ENCODE results near the gene ZNF398. TPM values are rescaled to one million over a fixed set of nuclear protein-coding genes. Genes with fewer than 3 reads are reported as not detected.

ZNF398 gene
- total RNA-seq, 2 experiments from 2014 or later = 15.0 to 15.6 TPM

DNA sequence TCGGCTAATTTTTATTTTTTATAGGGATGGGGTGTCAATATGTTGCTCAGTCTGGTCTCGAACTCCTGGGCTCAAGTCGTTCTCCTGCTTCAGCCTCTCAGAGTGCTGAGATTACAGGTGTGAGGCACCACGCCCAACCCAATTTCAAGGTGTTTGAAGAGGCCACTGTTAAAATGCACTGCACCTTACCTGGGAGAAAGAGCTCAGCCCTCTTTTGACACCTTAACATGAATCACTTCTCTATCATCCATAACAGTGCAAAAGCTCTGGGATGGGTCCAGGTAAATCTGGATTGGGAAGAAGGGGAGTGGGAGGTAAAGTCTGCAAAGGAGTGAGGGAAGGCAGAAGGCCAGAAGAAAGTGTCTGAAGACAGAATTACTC is 47.5 kb downstream of the ZNF398 start:
- H3K36me3 Mint-ChIP-seq = peaks cover 10% of the 10 kb centered on the region

GRCh38 chr7:149195180-149196150 is 48.2 kb downstream of the ZNF398 start, which contains the start of gene ZNF282:
ZNF282 (plus strand) TSS chr7:149195546; CDS start chr7:149195590, 44 bp downstream.
- POLR2A ChIA-PET = interaction anchor here (0.7 to 3.4 kb wide), 10 partner anchors 12 to 265 kb away, joined by 3 to 17 read pairs (median 5); partner anchors contain the start of genes ZNF398, ZNF425, ZNF777 and ZNF783
- peaks cover 28% of the 10 kb centered on the region for H3K4me1 Mint-ChIP-seq

More for the DNA sequence above, 47.5 kb downstream of the ZNF398 start:
- Mint-ChIP-seq H3K9me3 (no peaks in the 10 kb centered on the region), H3K4me1 (peaks cover 29% of the 10 kb centered on the region), H3K4me3 (peak overlapping the region; percentile 85), H3K27me3 (peaks cover 13% of the 10 kb centered on the region), H3K27ac (peak overlapping the region; percentile 34)
- POLR2A ChIA-PET = interaction anchor here (0.7 to 3.4 kb wide), 5 partner anchors 11 to 69 kb away, joined by 3 to 17 read pairs (median 9); partner anchors contain the start of genes ZNF398, ZNF425 and ZNF783
- no peak for ATAC-seq (ENCODE audit: low read depth)
- DNase-seq = no peak

GRCh38 chr7:149196151-149196704 is 49.0 kb downstream of the ZNF398 start:
- DNase-seq (no peak), ATAC-seq (ENCODE audit: low read depth) (peak; percentile 5)
- Mint-ChIP-seq H3K4me1 (peaks cover 28% of the 10 kb centered on the region), H3K4me3 (peak overlapping the region; percentile 90), H3K27ac (peak overlapping the region; percentile 88), H3K36me3 (peaks cover 20% of the 10 kb centered on the region), H3K9me3 (no peaks in the 10 kb centered on the region), H3K27me3 (peaks cover 9% of the 10 kb centered on the region)
- POLR2A ChIA-PET = interaction anchor here (1.1 to 3.4 kb wide), 8 partner anchors 17 to 264 kb away, joined by 3 to 17 read pairs (median 6); partner anchors contain the start of genes ZNF398, ZNF425, ZNF777 and ZNF783

More at GRCh38 chr7:149195180-149196150, 48.2 kb downstream of the ZNF398 start, which contains the start of gene ZNF282:
- ATAC-seq (ENCODE audit: low read depth) = peak; percentile 89
- peaks cover 14% of the 10 kb centered on the region for H3K36me3 Mint-ChIP-seq
- H3K27me3 Mint-ChIP-seq = peaks cover 9% of the 10 kb centered on the region
- DNase-seq = peak; percentile 81
- H3K4me3 Mint-ChIP-seq = peak within 1 kb of the TSS; percentile 90
- H3K27ac Mint-ChIP-seq = peak within 1 kb of the TSS; percentile 88
- no peaks in the 10 kb centered on the region for H3K9me3 Mint-ChIP-seq

GRCh38 chr7:149196705-149197171 is 49.5 kb downstream of the ZNF398 start:
- Mint-ChIP-seq H3K4me1 (peaks cover 26% of the 10 kb centered on the region), H3K36me3 (peaks cover 22% of the 10 kb centered on the region), H3K4me3 (peak overlapping the region; percentile 90), H3K9me3 (no peaks in the 10 kb centered on the region), H3K27me3 (peaks cover 8% of the 10 kb centered on the region), H3K27ac (peak overlapping the region; percentile 88)
- POLR2A ChIA-PET = interaction anchor here (1.1 to 3.4 kb wide), 4 partner anchors 50 to 71 kb away, joined by 4 to 17 read pairs (median 9); partner anchors contain the start of genes ZNF398 and ZNF425
- DNase-seq = peak; percentile 37
- no peak for ATAC-seq (ENCODE audit: low read depth)

DNA sequence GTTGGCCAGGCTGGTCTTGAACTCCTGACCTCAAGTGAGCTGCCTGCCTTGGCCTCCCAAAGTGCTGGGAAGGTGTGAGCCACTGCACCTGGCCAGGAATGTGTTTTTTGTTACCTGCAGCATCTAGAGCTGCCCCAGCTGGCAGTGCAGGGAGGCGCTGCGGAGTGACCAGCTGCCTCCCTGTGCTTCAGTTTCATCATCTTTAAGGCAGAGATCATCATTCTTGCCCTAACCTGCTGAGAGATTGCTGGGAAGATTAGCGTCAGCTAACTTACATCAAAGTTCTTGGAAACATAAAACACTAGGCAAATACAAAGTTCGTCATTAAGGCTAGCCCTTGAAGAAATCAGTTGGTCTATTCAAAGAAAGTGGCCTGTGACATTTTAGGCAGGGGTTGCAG is 50.4 kb downstream of the ZNF398 start:
- no peaks in the 10 kb centered on the region for H3K9me3 Mint-ChIP-seq
- peak overlapping the region; percentile 90 for H3K4me3 Mint-ChIP-seq
- no peak for DNase-seq
- peaks cover 4% of the 10 kb centered on the region for H3K27me3 Mint-ChIP-seq
- peaks cover 24% of the 10 kb centered on the region for H3K36me3 Mint-ChIP-seq
- POLR2A ChIA-PET = interaction anchor here (3.4 kb wide), 1 partner anchor 50 kb away, joined by 17 read pairs; the partner anchor contains the start of gene ZNF398
- peak overlapping the region; percentile 5 for H3K27ac Mint-ChIP-seq
- ATAC-seq (ENCODE audit: low read depth) = no peak
- H3K4me1 Mint-ChIP-seq = peaks cover 26% of the 10 kb centered on the region

DNA sequence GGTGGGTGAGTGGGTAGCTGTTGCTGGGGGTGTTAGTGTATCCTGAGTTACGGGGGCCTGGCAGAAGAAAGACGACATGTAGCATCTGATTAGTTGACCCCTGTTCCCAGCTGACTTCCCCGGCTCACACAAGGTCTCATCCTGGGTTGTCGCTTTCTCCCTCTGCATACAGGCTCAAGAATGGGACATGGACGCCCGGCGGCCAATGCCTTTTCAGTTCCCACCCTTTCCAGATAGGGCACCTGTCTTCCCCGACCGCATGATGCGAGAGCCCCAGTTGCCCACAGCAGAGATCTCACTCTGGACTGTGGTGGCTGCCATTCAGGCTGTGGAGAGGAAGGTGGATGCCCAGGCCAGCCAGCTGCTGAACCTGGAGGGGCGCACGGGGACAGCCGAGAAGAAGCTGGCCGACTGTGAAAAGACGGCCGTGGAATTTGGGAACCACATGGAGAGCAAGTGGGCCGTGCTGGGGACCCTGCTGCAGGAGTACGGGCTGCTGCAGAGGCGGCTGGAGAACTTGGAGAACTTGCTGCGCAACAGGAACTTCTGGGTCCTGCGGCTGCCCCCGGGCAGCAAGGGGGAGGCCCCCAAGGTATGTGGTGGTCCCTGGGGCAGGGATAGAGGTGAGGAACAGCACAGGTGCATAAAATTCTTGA is 51.0 kb downstream of the ZNF398 start:
- no peaks in the 10 kb centered on the region for H3K9me3 Mint-ChIP-seq
- ATAC-seq (ENCODE audit: low read depth) (no peak), DNase-seq (no peak)
- POLR2A ChIA-PET = no interaction called here
- peaks cover 28% of the 10 kb centered on the region for H3K4me1 Mint-ChIP-seq
- peaks cover 4% of the 10 kb centered on the region for H3K27me3 Mint-ChIP-seq
- H3K36me3 Mint-ChIP-seq = peaks cover 24% of the 10 kb centered on the region
- H3K27ac Mint-ChIP-seq = peak overlapping the region; percentile 5
- H3K4me3 Mint-ChIP-seq = no peak overlapping the region

GRCh38 chr7:149199234-149199995 is 52.2 kb downstream of the ZNF398 start:
- H3K9me3 Mint-ChIP-seq = no peaks in the 10 kb centered on the region
- H3K27me3 Mint-ChIP-seq = no peaks in the 10 kb centered on the region
- ATAC-seq (ENCODE audit: low read depth) (no peak), DNase-seq (no peak)
- peaks cover 33% of the 10 kb centered on the region for H3K36me3 Mint-ChIP-seq
- H3K4me1 Mint-ChIP-seq = peaks cover 29% of the 10 kb centered on the region
- no peak overlapping the region for H3K4me3 Mint-ChIP-seq
- POLR2A ChIA-PET = no interaction called here
- peak overlapping the region; percentile 17 for H3K27ac Mint-ChIP-seq

DNA sequence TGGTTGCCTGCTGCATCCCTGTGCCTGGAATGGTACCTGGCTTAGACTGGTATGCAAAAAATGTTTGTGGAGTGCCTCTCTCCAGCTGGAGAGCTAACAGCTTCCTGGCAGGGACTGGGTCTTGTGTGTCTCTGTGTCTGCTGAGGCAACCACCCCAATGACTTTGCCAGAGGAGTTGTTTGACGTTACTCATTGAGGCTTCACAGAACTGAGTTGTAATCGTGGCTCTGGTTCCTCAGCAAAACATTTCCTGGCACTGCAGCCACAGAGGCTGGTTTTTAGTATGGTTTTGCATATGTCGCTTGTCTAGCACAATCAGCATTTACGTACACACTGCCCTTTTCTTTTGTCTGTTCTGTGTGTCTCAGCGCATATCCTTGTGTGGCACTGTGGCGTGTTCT is 55.6 kb downstream of the ZNF398 start:
- Mint-ChIP-seq H3K36me3 (peaks cover 47% of the 10 kb centered on the region), H3K27ac (peak overlapping the region; percentile 80), H3K27me3 (no peaks in the 10 kb centered on the region), H3K9me3 (no peaks in the 10 kb centered on the region), H3K4me3 (no peak overlapping the region), H3K4me1 (peaks cover 15% of the 10 kb centered on the region)
- POLR2A ChIA-PET = interaction anchor here (0.6 kb wide), 1 partner anchor 209 kb away, joined by 7 read pairs; no protein-coding TSS in a partner anchor
- ATAC-seq (ENCODE audit: low read depth) (peak; percentile 42), DNase-seq (no peak)

GRCh38 chr7:149205690-149206381 is 58.6 kb downstream of the ZNF398 start:
- no peaks in the 10 kb centered on the region for H3K27me3 Mint-ChIP-seq
- H3K4me3 Mint-ChIP-seq = no peak overlapping the region
- POLR2A ChIA-PET = no interaction called here
- peaks cover 36% of the 10 kb centered on the region for H3K36me3 Mint-ChIP-seq
- DNase-seq (no peak), ATAC-seq (ENCODE audit: low read depth) (no peak)
- no peak overlapping the region for H3K27ac Mint-ChIP-seq
- peaks cover 10% of the 10 kb centered on the region for H3K4me1 Mint-ChIP-seq
- H3K9me3 Mint-ChIP-seq = no peaks in the 10 kb centered on the region

- no peak for ATAC-seq (ENCODE audit: low read depth)
- no peaks in the 10 kb centered on the region for H3K27me3 Mint-ChIP-seq
- H3K4me1 Mint-ChIP-seq = peaks cover 7% of the 10 kb centered on the region
- POLR2A ChIA-PET = no interaction called here
- DNase-seq = no peak
- no peaks in the 10 kb centered on the region for H3K9me3 Mint-ChIP-seq
- no peak overlapping the region for H3K27ac Mint-ChIP-seq
- H3K36me3 Mint-ChIP-seq = peaks cover 38% of the 10 kb centered on the region
- H3K4me3 Mint-ChIP-seq = no peak overlapping the region
Observed at GRCh38 chr7:149207324-149208035, 60.2 kb downstream of the ZNF398 start.

DNA sequence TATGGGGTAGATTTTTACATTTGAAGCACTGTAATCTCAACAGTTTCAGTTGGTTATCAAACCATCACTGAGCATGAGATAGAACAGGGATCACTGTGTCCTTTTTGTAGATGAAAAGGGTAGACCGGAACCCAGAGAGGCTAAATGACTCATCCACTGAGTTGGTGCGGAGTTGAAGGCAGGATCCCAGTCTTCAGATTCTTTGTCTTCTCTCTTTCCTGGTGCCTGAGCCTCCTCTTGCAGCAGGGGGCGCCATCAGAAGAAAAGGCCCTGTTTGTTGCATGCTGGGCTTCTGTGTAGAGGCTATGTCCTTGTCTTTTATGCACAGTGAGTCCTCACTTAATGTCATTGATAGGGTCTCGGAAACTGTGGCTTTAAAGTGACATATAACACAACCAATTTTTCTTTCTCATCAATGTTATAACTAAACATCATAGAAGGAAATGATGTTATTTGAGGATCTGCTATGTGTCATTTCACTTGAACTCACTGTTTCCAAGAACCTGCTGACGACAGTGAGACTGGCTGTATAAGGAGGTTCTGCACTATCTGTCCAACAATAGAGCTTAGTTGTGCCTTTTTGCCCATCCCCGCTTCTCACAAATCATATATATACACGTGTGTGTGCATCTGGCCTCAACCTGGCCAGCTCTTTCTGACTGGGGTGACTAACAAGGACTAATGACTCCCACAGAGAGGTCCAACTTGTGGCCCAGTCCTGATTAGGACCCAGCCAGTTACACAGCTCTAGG is 62.4 kb downstream of the ZNF398 start:
- H3K4me3 Mint-ChIP-seq = no peak overlapping the region
- DNase-seq (peak; percentile 67), ATAC-seq (ENCODE audit: low read depth) (peak; percentile 78)
- POLR2A ChIA-PET = interaction anchor here (0.6 kb wide), 1 partner anchor 82 kb away, joined by 4 read pairs; no protein-coding TSS in a partner anchor
- H3K27ac Mint-ChIP-seq = no peak overlapping the region
- H3K27me3 Mint-ChIP-seq = no peaks in the 10 kb centered on the region
- H3K4me1 Mint-ChIP-seq = peaks cover 3% of the 10 kb centered on the region
- H3K9me3 Mint-ChIP-seq = no peaks in the 10 kb centered on the region
- peaks cover 32% of the 10 kb centered on the region for H3K36me3 Mint-ChIP-seq

Data from activated naive CD8-positive, alpha-beta T cell treated with anti-CD3 and anti-CD28 coated beads, Interleukin-2, amount 10 ng/mL, durations not matched to agents 7 days and 5 days (primary cell).